Esophagus muscularis mucosa (tissue), 4 donors: Measurements from ENCODE around the gene HLCS. TPM values are rescaled to one million over a fixed set of nuclear protein-coding genes. Genes with fewer than 3 reads are reported as not detected.

ENCODE experiments used
- DNase-seq: peaks from one replicate; pipeline ENCODE4 v3.0.0-alpha.2; 2017; ENCODE audit errors: extremely low spot score
- H3K27ac ChIP-seq, 4 donors: fragments of 200-600 bp; sonication (generic); replicated peaks in 1 of 4; 1 replicate in 3 of 4; 2 replicates in 1 of 4; pipeline ENCODE4 v1.5.1; 2016 to 2019; ENCODE audit warnings: mild to moderate bottlenecking in 1 of 4
- H3K27me3 ChIP-seq, 4 donors: fragments of 200-600 bp; sonication (generic); one replicate each; pipeline versions ENCODE4 v1.5.1 to v1.6.0; 2016 to 2019
- H3K36me3 ChIP-seq, 4 donors: fragments of 200-600 bp; sonication (generic); one replicate each; pipeline ENCODE4 v1.5.1; 2016 to 2019
- H3K4me1 ChIP-seq, 4 donors: fragments of 200-600 bp; sonication (generic); one replicate each; pipeline ENCODE4 v1.5.1; 2016 to 2019
- H3K4me3 ChIP-seq, 4 donors: fragments of 200-600 bp; sonication (generic); 1 replicate in 2 of 4; 2 replicates in 2 of 4; pipeline ENCODE4 v1.5.1; 2016 to 2019; ENCODE audit warnings: mild to moderate bottlenecking in 4 of 4, moderate library complexity in 1 of 4
- H3K9me3 ChIP-seq, 4 donors: fragments of 200-600 bp; sonication (generic); 1 replicate in 3 of 4; 2 replicates in 1 of 4; pipeline ENCODE4 v1.5.1; 2016 to 2019
- EP300 ChIP-seq: sonication (generic); formaldehyde crosslinking; IDR thresholded peaks from one replicate; pipeline ENCODE4 v1.6.1; 2017; ENCODE audit warnings: antibody characterized with exemption
- POLR2A ChIP-seq: fragments of 450-650 bp; IDR thresholded peaks from one replicate; pipeline ENCODE4 v1.6.1; 2017; ENCODE audit warnings: antibody characterized with exemption, moderate library complexity, mild to moderate bottlenecking, low read depth
- POLR2AphosphoS5 ChIP-seq, 2 donors: sonication (generic); formaldehyde crosslinking; IDR thresholded peaks; one replicate each; pipeline ENCODE4 v1.6.1; 2017; ENCODE audit warnings: antibody characterized with exemption in 2 of 2
- WGBS: methylation state at CpG from one replicate; pipeline ENCODE4 v1.1.5; 2018; 5-methylcytosine and 5-hydroxymethylcytosine counted together
- intact Hi-C: fragments of 100-400 bp; cut with DNase I; formaldehyde crosslinking; loops from one replicate; pipeline ENCODE4 v1.15.1; 2023
- total RNA-seq, 4 donors: library from RNA; depleted of rRNA; stranded (reverse); fragments of >200 nt; gene quantifications; one replicate each; pipeline versions ENCODE4 v1.1.0 to v1.2.1, GENCODE V29; 2016
- TF ChIP-seq, protein P1 (sequence below), 3 experiments: fragments of 200-600 bp in 2 of 3; fragments of 450-650 bp in 1 of 3; sonication (generic) in 2 of 3; IDR thresholded peaks; one replicate each; pipeline ENCODE4 v1.5.1; 2017 to 2019; ENCODE audit warnings: antibody characterized with exemption in 3 of 3, mild to moderate bottlenecking in 2 of 3, moderate library complexity in 1 of 3

Gene HLCS
- total RNA-seq, 4 donors from 2014 or later = 15.9 to 25.3 (median 22.0) TPM

GRCh38 chr21:36744560-36745231 lies 221.8 kb downstream of the HLCS start:
- Histone ChIP-seq H3K27ac (no peak overlapping the region), H3K4me1 (peaks cover 9 to 26% (median 23%) of the 10 kb centered on the region in 4 donors), H3K4me3 (no peak overlapping the region), H3K27me3 (peaks cover 0 to 62% (median 4%) of the 10 kb centered on the region in 4 donors), H3K36me3 (no peaks in the 10 kb centered on the region), H3K9me3 (no peaks in the 10 kb centered on the region)
- intact Hi-C loops = loop anchor here (5.0 kb wide), 1 partner anchor 183 kb away; no protein-coding TSS in a partner anchor
- DNase-seq = no peak
- WGBS = 51% methylated on average over 30 of the region's 30 CpGs
- TF ChIP-seq, protein P1, sequence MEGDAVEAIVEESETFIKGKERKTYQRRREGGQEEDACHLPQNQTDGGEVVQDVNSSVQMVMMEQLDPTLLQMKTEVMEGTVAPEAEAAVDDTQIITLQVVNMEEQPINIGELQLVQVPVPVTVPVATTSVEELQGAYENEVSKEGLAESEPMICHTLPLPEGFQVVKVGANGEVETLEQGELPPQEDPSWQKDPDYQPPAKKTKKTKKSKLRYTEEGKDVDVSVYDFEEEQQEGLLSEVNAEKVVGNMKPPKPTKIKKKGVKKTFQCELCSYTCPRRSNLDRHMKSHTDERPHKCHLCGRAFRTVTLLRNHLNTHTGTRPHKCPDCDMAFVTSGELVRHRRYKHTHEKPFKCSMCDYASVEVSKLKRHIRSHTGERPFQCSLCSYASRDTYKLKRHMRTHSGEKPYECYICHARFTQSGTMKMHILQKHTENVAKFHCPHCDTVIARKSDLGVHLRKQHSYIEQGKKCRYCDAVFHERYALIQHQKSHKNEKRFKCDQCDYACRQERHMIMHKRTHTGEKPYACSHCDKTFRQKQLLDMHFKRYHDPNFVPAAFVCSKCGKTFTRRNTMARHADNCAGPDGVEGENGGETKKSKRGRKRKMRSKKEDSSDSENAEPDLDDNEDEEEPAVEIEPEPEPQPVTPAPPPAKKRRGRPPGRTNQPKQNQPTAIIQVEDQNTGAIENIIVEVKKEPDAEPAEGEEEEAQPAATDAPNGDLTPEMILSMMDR (IDR thresholded peaks at IDR 0.05) = no peak
- no peak for TF ChIP-seq POLR2A
- no peak for TF ChIP-seq POLR2AphosphoS5 (IDR thresholded peaks at IDR 0.05)
- no peak for TF ChIP-seq EP300

DNA sequence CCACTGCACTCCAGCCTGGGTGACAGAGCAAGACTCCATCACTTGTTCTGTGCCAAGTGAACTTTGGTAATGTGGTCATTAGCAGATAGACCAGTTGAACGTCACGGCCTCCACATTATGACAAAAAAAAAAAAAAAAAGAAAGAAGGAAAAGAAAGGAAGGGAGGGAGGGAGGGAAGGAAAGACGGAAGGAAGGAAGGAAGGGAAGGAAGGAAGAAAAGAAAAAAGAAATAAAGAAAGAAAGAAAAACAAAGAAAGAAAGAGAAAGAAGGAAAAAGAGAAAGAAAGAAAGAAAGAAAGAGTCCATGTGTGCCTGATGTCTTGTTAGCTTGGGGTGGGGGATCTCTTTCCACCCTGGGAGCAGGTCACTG lies 222.3 kb downstream of the HLCS start:
- Histone ChIP-seq H3K27ac (no peak overlapping the region), H3K4me1 (peaks cover 9 to 24% (median 22%) of the 10 kb centered on the region in 4 donors), H3K36me3 (no peaks in the 10 kb centered on the region), H3K4me3 (no peak overlapping the region), H3K9me3 (no peaks in the 10 kb centered on the region), H3K27me3 (peaks cover 0 to 62% (median 4%) of the 10 kb centered on the region in 4 donors)
- WGBS = 97% methylated on average over 3 of the region's 3 CpGs
- TF ChIP-seq POLR2AphosphoS5 (IDR thresholded peaks at IDR 0.05) (no peak), EP300 (no peak), POLR2A (no peak)
- TF ChIP-seq, protein P1 (IDR thresholded peaks at IDR 0.05) = no peak
- no peak for DNase-seq
- intact Hi-C loops = no loop called here

DNA sequence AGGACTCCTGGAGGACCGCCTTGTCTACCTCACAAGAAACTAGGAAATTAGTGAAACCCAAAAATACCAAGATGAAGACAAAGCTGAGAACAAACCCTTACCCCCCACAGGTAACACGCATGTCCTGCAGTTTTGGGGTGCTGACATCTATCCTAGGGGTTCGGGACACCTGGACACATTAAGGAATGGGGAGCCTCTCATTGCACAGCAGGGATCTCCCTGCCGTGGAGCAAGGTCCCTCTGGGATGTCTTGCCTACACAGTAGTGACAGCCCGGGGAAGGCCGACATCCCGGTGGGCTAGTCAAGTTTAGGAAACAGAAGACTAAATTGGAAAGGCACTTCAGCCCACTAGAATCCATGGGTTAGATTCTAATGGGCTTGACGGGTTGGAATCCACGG lies 223.0 kb downstream of the HLCS start:
- H3K27ac ChIP-seq = no peak overlapping the region
- intact Hi-C loops = no loop called here
- no peak for DNase-seq
- H3K36me3 ChIP-seq = no peaks in the 10 kb centered on the region
- WGBS = 93% methylated on average over 9 of the region's 9 CpGs
- no peak overlapping the region for H3K4me3 ChIP-seq
- peaks cover 0 to 62% (median 4%) of the 10 kb centered on the region in 4 donors for H3K27me3 ChIP-seq
- TF ChIP-seq, protein P1 (IDR thresholded peaks at IDR 0.05) = no peak
- TF ChIP-seq EP300 (no peak), POLR2AphosphoS5 (IDR thresholded peaks at IDR 0.05) (no peak), POLR2A (no peak)
- no peaks in the 10 kb centered on the region for H3K9me3 ChIP-seq
- H3K4me1 ChIP-seq = peaks cover 9 to 24% (median 22%) of the 10 kb centered on the region in 4 donors

- Histone ChIP-seq H3K9me3 (no peaks in the 10 kb centered on the region), H3K4me1 (peaks cover 5 to 20% (median 19%) of the 10 kb centered on the region in 4 donors), H3K36me3 (no peaks in the 10 kb centered on the region), H3K27me3 (peaks cover 0 to 59% (median 4%) of the 10 kb centered on the region in 4 donors), H3K27ac (no peak overlapping the region), H3K4me3 (no peak overlapping the region)
- intact Hi-C loops = no loop called here
- TF ChIP-seq EP300 = no peak
- TF ChIP-seq, protein P1 (IDR thresholded peaks at IDR 0.05) = no peak
- TF ChIP-seq POLR2AphosphoS5 (IDR thresholded peaks at IDR 0.05) = no peak
- TF ChIP-seq POLR2A = no peak
- DNase-seq = no peak
- WGBS = 97% methylated on average over 7 of the region's 7 CpGs
Measured at GRCh38 chr21:36743008-36743407, 223.5 kb downstream of the HLCS start.
